ENCODE data around the gene DCAF17.
"Not testable (repeated sequence)": the region's sequence is repeated elsewhere in the genome, so short reads cannot be mapped to it uniquely, and the experiment has no call there.

The DCAF17 gene

DNA sequence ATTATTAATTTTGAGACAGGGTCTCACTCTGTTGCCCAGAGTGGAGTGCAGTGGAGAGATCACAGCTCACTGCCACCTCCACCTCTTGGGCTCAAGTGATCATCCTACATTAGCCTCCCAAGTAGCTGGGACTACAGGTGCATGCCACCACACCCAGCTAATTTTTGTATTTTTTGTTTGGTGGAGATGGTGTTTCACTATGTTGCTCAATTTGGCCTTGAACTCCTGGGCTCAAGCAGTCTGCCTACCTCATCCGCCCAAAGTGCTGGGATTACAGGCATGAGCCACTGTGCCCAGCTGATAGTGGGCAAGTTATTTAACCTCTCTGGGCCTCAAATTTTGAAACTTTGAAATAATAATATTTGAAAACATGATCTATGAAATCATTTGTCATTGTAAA lies 26.5 kb downstream of the DCAF17 start:
- DNase-seq: no peak

- peak; percentile 71 for DNase-seq
These were observed 35.1 kb downstream of the DCAF17 start for GRCh38 chr2:171469176-171469575.

- no peak for DNase-seq
These were observed 36.1 kb downstream of the DCAF17 start for GRCh38 chr2:171470129-171470528.

DNA sequence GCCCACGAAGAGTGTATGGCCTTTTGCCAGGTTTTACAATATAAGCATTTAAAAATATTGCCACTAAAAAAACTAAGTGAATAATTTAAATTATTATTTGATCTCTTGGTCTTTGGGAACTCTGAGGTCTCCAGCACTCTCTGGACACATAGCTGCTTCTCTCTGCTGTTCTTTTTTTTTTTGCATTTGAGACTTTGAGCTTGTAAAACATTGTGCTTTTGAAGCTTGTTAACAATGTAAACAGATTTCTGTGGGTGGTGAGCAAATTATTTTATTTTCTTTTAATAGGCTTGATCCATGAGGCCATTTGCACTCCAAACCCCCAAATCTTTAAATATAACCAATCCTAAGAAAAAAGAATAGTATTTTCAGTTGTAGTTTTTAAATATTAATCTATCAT lies 42.0 kb downstream of the DCAF17 start:
- no peak for DNase-seq

GRCh38 chr2:171478345-171478744 lies 44.3 kb downstream of the DCAF17 start:
- peak; percentile 51 for DNase-seq

DNA sequence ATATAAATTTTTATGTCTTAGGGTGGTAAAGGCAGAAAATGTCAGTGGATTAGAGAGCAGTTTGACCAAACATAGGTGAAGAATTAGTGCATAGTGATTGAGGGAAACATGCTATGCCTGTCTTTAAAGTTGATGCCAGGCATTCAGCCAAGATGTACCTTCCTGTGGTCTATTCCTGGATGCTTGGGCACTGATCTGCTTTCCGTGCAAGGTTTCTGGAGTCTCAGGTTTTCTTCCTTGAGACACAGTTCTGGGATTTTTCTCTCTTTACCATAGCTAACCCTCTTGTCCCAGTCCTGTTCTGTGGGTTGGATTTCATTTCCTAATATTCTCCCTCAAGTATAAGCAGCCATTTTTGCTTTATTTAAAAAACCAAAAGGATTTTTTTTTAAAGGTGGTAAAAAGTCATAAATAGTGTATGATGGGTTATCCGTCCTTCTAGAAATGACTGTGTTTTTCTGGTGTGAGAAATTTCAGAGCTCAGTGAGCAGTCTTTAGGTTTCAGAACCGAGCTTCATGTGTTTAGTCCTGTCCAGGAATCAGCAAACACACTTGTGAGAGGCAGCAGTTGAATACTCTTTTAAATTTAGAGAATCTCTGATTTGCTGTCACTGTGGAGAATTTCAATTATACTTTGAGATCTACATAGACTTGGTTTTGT lies 45.3 kb downstream of the DCAF17 start:
- no peak for DNase-seq

GRCh38 chr2:171480908-171481307 lies 46.9 kb downstream of the DCAF17 start:
- DNase-seq: no peak

DNA sequence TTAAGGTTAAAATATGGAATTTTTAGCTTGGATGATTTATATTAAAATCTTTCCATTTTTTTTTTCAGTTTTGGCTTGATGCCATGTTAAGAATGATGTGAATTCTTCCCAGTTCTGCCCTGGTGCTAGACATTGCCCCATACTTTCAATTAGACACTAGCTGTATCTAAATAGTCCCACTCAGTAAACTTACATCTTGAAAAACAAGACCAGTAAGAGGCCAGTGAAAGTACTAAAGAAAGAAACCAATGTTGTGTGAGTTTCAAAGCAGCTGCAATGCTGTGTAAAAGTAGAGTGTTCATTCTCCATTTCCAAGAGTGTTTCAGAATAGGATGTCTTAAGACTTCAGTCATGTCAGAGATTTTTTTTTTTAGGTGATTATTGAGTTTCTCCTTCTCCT lies 48.3 kb downstream of the DCAF17 start:
- DNase-seq: no peak

DNA sequence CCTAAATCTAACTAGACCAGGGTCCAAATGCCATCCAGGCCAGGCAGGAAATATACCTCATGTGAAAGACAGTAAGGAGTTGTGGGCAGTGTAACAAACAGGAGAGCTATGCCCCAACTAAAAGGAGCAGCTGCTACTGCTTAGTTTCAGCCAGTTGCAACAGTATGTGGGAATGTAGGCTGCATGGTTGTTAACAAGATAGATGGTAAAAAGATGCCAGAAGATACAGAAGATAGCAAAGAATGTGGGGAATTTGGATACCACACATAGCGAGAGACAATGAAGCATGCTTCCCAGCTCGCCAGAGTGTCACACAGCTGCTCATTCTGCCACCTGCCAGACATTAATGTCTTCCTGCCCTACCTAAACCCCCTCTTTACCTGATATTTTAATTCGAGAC lies 48.9 kb downstream of the DCAF17 start:
- peak; percentile 66 for DNase-seq

DNA sequence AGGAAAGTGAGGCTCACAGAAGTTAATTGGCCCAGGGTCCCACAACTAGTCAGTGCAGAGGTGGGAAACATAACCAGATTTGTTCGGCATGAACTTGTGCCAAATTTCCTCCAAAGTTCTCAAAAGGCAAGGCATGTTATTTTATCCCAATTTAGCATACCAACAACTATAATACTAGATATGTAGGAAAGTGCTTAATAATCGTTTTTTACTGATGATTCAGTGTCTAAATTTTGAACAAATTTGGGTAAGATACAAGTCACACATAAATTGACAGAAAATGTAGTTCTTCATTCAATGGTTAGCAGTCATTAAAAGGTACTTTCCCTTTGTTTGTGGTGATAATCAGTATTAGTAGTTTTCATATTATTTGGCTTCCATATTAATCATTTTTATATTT lies 49.8 kb downstream of the DCAF17 start:
- DNase-seq: no peak

GRCh38 chr2:171485116-171485515 lies 51.1 kb downstream of the DCAF17 start:
- no peak for DNase-seq

DNA sequence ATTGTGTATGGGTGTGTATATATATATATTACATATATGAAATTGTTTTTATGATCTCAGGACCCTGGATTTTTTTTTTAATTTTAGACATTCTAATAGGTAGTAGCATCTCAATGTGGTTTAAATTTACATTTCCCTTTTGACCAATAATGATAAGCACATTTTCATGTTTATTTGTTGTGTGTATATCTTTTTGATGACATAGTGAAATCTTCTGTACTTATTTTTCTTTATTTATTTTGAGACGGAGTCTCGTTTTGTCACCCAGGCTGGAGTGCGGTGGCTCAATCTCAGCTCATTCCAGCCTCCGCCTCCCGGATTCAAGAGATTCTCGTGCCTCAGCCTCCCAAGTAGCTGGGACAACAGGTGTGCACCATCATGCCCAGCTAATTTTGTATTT lies 53.2 kb downstream of the DCAF17 start:
- DNase-seq: no peak

DNA sequence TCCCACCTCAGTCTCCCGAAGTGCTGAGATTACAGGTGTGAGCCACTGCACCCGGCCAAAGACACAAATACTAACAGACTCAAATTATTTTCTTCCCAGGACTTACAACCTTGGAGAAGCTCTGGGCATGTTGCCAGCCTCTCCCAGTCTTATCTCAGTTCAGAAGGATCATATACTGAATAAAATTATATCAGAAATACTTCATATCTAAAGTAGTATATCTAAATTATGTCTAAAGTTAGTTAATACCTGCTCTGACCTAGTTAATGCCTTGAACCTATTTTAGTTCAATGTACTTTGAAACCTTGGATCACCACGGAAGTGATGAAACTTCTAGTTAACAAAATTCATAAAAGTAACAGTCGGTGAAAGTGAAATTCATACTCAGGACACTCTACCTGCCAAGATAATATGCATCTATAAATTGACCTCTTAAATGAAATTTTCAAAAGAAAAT lies 53.8 kb downstream of the DCAF17 start:
- DNase-seq: no peak

GRCh38 chr2:171490577-171490976 lies 56.6 kb downstream of the DCAF17 start:
- no peak for DNase-seq

- no peak for DNase-seq
These were observed 57.3 kb downstream of the DCAF17 start for GRCh38 chr2:171491292-171491691.

DNA sequence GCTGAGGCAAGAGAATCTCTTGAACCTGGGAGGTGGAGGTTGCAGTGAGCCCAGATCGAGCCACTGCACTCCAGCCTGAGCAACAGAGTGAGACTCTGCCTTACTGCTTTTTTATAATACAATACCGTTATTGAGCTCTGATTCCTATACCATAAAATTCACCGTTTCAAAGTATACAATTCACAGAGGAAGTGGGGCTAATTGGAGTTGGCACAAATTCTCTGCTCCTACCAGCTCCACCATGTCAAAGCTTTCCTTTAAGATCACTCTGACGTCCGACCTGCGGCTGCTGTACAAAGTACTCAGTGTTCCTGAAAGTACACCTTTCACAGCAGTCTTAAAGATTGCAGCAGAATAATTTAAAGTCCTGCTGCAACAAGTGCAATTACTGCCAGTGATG lies 58.6 kb downstream of the DCAF17 start:
- DNase-seq: no peak

DNA sequence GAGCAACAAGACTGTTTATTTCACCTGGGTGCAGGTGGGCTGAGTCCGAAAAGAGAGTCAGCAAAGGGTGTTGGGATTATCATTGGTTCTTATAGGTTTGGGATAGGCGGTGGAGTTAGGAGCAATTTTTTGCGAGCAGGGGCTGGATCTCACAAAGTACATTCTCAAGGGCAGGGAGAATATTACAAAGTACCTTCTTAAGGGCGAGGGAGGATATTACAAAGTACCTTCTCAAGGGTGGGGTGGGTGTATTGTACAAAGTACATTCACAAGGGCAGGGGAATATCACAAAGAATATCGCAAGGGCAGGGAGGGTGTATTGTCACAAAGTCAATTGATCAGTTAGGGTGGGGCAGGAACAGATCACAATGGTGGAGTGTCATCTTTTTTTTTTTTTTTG lies 63.6 kb downstream of the DCAF17 start:
- not testable (repeated sequence) for DNase-seq

GRCh38 chr2:171505374-171505773 lies 71.3 kb downstream of the DCAF17 start:
- peak; percentile 56 for DNase-seq

- DNase-seq: no peak
These were observed 76.1 kb downstream of the DCAF17 start for GRCh38 chr2:171509945-171510731.

DNA sequence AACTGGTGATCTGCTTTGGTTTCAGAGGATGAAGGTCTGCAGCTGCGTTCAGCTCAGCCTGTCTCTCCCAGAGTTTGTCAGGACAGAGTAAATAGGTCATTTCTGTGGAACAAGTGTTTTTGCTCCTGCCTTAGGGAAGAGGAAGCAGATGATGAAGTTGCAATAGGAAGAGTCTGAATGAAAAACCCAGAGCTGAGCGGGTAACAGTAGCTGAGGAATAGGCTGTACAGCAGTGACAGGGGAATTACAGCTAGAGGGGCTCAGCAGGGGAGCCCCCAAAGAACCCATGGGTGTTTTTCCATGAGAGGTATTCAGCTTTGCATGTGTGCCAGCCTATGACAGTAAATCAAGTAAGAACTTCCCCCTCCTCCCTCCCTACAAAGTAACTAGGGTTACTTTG lies 78.0 kb downstream of the DCAF17 start:
- no peak for DNase-seq

DNA sequence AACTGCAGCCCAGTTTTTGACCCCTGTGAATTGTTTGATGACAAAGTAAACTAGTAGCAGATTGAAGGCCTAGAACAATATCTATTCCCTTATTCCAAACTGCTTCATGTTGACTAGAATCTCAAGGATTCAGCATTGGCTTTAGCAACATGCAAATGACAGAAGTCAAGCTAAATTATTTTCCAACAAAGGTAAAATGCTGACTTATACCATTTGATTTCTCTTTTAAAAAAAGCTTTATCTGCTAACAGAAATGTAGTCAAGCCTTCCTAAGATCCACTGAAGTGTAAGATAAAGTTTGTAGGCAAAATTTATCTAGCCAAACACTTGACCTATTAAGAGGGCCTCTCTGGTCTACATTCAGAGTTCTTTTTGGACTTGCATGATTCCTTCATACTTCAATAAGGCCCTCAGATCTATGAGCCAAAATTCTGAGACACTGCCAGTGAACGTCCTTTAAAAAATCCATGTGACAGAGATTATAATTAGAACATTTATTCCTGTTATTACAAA lies 78.7 kb downstream of the DCAF17 start:
- DNase-seq: no peak

DNA sequence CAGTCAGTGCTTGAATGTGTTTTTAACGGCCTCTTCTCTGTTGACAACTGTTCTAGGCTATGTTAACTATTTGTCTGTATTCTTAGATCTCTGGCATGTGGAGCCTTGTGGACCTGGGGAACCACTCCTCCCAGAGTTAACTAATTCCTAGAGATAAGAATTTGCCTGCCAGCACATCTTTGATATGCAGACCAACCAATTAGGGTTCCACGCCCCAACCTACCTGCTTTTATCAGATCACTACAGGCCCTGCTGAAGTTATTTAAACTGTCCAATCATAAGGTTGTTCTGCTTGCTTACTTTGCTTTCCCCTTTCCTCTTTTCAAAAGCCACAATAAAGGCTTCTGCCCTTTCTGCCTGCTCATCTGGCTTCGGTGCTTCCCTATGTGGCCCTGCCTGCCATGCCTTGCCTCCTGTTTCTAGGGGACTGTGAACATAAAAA lies 79.7 kb downstream of the DCAF17 start:
- DNase-seq: no peak

DNA sequence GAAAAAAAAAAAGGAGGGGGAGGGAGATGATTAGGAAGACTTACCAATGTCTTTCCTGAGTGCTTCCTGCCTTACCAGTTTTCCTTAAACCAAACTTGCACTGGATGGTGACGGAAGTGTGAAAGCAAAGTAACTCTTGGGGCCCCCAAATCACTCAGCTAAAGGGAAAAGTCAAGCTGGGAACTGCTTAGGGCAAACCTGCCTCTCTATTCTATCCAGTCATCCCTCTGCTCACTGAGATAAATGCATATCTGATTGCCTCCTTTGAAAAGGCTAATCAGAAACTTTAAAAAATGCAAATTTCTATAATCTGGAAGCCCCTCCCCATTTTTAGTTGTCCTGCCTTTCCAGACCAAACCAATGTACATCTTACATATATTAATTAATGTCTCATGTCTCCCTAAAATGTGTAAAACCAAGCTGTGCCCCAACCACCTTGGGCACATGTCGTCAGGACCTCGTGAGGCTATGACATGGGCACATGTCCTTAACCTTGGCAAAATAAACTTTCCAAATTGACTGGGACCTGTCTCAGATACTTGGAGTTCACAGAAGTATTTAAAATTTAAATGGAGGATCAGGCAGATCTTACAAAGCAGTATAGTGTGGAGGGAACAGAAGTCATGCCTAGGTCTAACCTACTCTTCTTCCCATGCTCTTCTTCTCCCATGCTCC lies 81.0 kb downstream of the DCAF17 start:
- DNase-seq: no peak
